B cell (primary cell): ENCODE data around the gene FLAD1. TPM values are rescaled to one million over a fixed set of nuclear protein-coding genes. Genes with fewer than 3 reads are reported as not detected.
A peak's percentile ranks its signal among the peaks of the same experiment; 100 is the strongest.

Experiments used
- ATAC-seq: fragments of 200-7000 bp; cut with Tn5 transposase; one replicate; pipeline ENCODE4 v1.10.0; 2021; ENCODE audit warnings: low read depth, mild to moderate bottlenecking, moderate number of reproducible peaks, moderate library complexity
- CTCF ChIA-PET: fragments of 350-600 bp; sonication (Branson Sonifier 250); formaldehyde crosslinking; loops from one replicate; lab custom pipeline; 2021; ENCODE audit warnings: antibody characterized with exemption, inconsistent platforms; lab: Charles Lee
- POLR2A ChIA-PET: fragments of 350-600 bp; sonication (Branson Sonifier 250); formaldehyde crosslinking; loops from one replicate; lab custom pipeline; 2021; ENCODE audit warnings: antibody characterized with exemption; lab: Charles Lee
- DNase-seq: peaks from one replicate; pipeline ENCODE4 v3.0.0; 2013
- H2AFZ ChIP-seq: 2 replicates; pipeline ENCODE4 v1.6.1; 2012; ENCODE audit warnings: mild to moderate bottlenecking, low read depth, low read length; ENCODE audit not compliant: insufficient read depth, poor library complexity, severe bottlenecking
- H3K27ac ChIP-seq, 2 donors: 1 replicate in 1 of 2; 2 replicates in 1 of 2; pipeline ENCODE4 v1.5.1; 2012 to 2013; ENCODE audit warnings: low read length in 2 of 2, mild to moderate bottlenecking in 2 of 2, moderate library complexity in 1 of 2
- H3K27me3 ChIP-seq, 4 experiments: fragments of 200-600 bp in 1 of 4; sonication (generic) in 1 of 4; replicated peaks in 1 of 4; 1 replicate in 2 of 4; 2 replicates in 2 of 4; pipeline versions ENCODE4 v1.6.1 to v1.7.0; 2013 to 2016; ENCODE audit warnings: low read length in 3 of 4, mild to moderate bottlenecking in 2 of 4, mixed read lengths in 1 of 4, moderate library complexity in 1 of 4; ENCODE audit not compliant: insufficient read depth in 4 of 4, control insufficient read depth in 3 of 4; ENCODE audit errors: control extremely low read depth in 1 of 4
- H3K36me3 ChIP-seq, 2 experiments: replicated peaks in 1 of 2; 1 replicate in 1 of 2; 2 replicates in 1 of 2; pipeline versions ENCODE4 v1.6.1 to v1.7.1; 2013; ENCODE audit warnings: low read length in 1 of 2; ENCODE audit not compliant: insufficient read depth in 2 of 2, control insufficient read depth in 1 of 2; ENCODE audit errors: control extremely low read depth in 1 of 2, extremely low read depth in 1 of 2
- H3K4me1 ChIP-seq, 2 donors: fragments of 200-600 bp in 1 of 2; sonication (generic) in 1 of 2; 1 replicate in 1 of 2; 2 replicates in 1 of 2; pipeline versions ENCODE4 v1.5.1 to v1.6.1; 2013 to 2017; ENCODE audit warnings: low read length in 2 of 2; ENCODE audit not compliant: control insufficient read depth in 2 of 2, insufficient read depth in 2 of 2
- H3K4me2 ChIP-seq: replicated peaks from 2 replicates; pipeline ENCODE3; 2012; ENCODE audit warnings: mild to moderate bottlenecking, low read depth, low read length; ENCODE audit not compliant: poor library complexity, severe bottlenecking
- H3K4me3 ChIP-seq, 5 experiments: fragments of 200-600 bp in 1 of 5; sonication (generic) in 1 of 5; 1 replicate in 3 of 5; 2 replicates in 2 of 5; pipeline versions ENCODE4 v1.5.1 to v1.7.0; 2011 to 2016; ENCODE audit warnings: low read length in 4 of 5, mild to moderate bottlenecking in 4 of 5, low read depth in 2 of 5, control low read depth in 1 of 5, moderate library complexity in 1 of 5; ENCODE audit not compliant: insufficient read depth in 1 of 5; ENCODE audit errors: control extremely low read depth in 1 of 5, extremely low read depth in 1 of 5
- H3K79me2 ChIP-seq: fragments of 200-600 bp; sonication (generic); one replicate; pipeline ENCODE4 v1.6.0; 2016; ENCODE audit warnings: low read length; ENCODE audit not compliant: control insufficient read depth, insufficient read depth
- H3K9ac ChIP-seq: fragments of 200-600 bp; sonication (generic); 2 replicates; pipeline ENCODE4 v1.6.1; 2017; ENCODE audit warnings: mild to moderate bottlenecking, low read length, moderate library complexity
- H3K9me3 ChIP-seq, 3 donors: one replicate each; pipeline versions ENCODE4 v1.6.1 to v1.7.1; 2013; ENCODE audit warnings: low read length in 2 of 3; ENCODE audit not compliant: control insufficient read depth in 2 of 3, insufficient read depth in 1 of 3; ENCODE audit errors: control extremely low read depth in 1 of 3
- H4K20me1 ChIP-seq: 2 replicates; pipeline ENCODE4 v1.6.0; 2012; ENCODE audit warnings: mild to moderate bottlenecking, low read length; ENCODE audit not compliant: insufficient read depth, control insufficient read depth, poor library complexity, severe bottlenecking
- H3K27ac Mint-ChIP-seq: one replicate; pipeline ENCODE4 v1.8.0; 2021; ENCODE audit warnings: mixed read lengths
- H3K27me3 Mint-ChIP-seq: one replicate; pipeline ENCODE4 v1.8.0; 2021; ENCODE audit warnings: mixed read lengths
- H3K4me1 Mint-ChIP-seq: one replicate; pipeline ENCODE4 v1.8.0; 2021; ENCODE audit warnings: mixed read lengths
- H3K4me3 Mint-ChIP-seq: one replicate; pipeline ENCODE4 v1.8.0; 2021; ENCODE audit warnings: mixed read lengths
- H3K9me3 Mint-ChIP-seq: one replicate; pipeline ENCODE4 v1.8.0; 2022; ENCODE audit warnings: mixed read lengths; ENCODE audit not compliant: insufficient read depth
- EZH2 ChIP-seq: IDR thresholded peaks from 2 replicates; pipeline ENCODE4 v1.6.1; 2012; ENCODE audit warnings: borderline replicate concordance, low read depth, mild to moderate bottlenecking, moderate library complexity, low read length; ENCODE audit not compliant: insufficient read depth, poor library complexity, severe bottlenecking
- WGBS: methylation state at CpG from one replicate; pipeline ENCODE4 v1.1.5; 2013; ENCODE audit warnings: missing lambda C conversion rate; ENCODE audit not compliant: insufficient coverage; 5-methylcytosine and 5-hydroxymethylcytosine counted together
- intact Hi-C: fragments of 100-400 bp; cut with micrococcal nuclease; formaldehyde crosslinking; loops from one replicate; pipeline ENCODE4 v1.10.0; 2022
- polyA plus RNA-seq: library from polyadenylated mRNA; depleted of rRNA; stranded (reverse); fragments of >200 nt; gene quantifications from 2 replicates; pipeline ENCODE4 v1.2.3, GENCODE V29; 2012
- total RNA-seq, 2 donors: library from RNA; stranded (reverse); fragments of 120-200 nt in 1 of 2; gene quantifications; 1 replicate in 1 of 2; 2 replicates in 1 of 2; pipeline versions ENCODE4 v1.2.3 to v1.2.4, GENCODE V29; 2013 to 2022
- TF ChIP-seq, protein P1 (sequence below): fragments of 200-600 bp; IDR thresholded peaks from one replicate; pipeline ENCODE4 v1.8.0; 2022; ENCODE audit warnings: antibody characterized with exemption, mild to moderate bottlenecking

Gene FLAD1
- total and polyA plus RNA-seq, 2 donors (not counting 1 experiment from before 2014, with no cell fraction given) = 51.4 to 83.0 TPM

GRCh38 chr1:155003766-155004351 is 20.7 kb downstream of the FLAD1 start:
- Histone ChIP-seq H3K36me3 (peaks cover 0 to under 1% of the 10 kb centered on the region in 2 experiments), H4K20me1 (peaks cover 29% of the 10 kb centered on the region), H3K4me2 (peak overlapping the region; percentile 96), H3K27ac (peak overlapping the region; percentile 59 to 81), H2AFZ (peak overlapping the region; percentile 59), H3K27me3 (no peaks in the 10 kb centered on the region), H3K4me1 (peaks cover 59 to 66% of the 10 kb centered on the region in 2 donors), H3K4me3 (peak overlapping the region; percentile 84 to 98 (median 93)), H3K9me3 (no peaks in the 10 kb centered on the region), H3K9ac (peak overlapping the region; percentile 94), H3K79me2 (peaks cover 62% of the 10 kb centered on the region)
- intact Hi-C loops = loop anchor here (5.0 kb wide), 3 partner anchors 397 to 677 kb away; partner anchors contain the start of genes ADAR, ATP8B2 and UBE2Q1
- no peak for ATAC-seq
- no peaks in the 10 kb centered on the region for H3K27me3 Mint-ChIP-seq
- CTCF ChIA-PET = interaction anchor here (0.7 to 18.4 kb wide), 3 partner anchors 10 to 60 kb away, joined by 3 to 295 read pairs (median 4); partner anchors contain the start of gene PBXIP1
- 1% methylated on average over 12 of the region's 34 CpGs for WGBS
- peak overlapping the region; percentile 94 for H3K27ac Mint-ChIP-seq
- H3K4me3 Mint-ChIP-seq = peak overlapping the region; percentile 90
- POLR2A ChIA-PET = interaction anchor here (1.5 to 7.4 kb wide), 2 partner anchors 11 to 30 kb away, joined by 9 to 74 read pairs; partner anchors contain the start of gene CKS1B
- H3K4me1 Mint-ChIP-seq = peaks cover 56% of the 10 kb centered on the region
- no peaks in the 10 kb centered on the region for H3K9me3 Mint-ChIP-seq
- no peak for DNase-seq
- no peak for TF ChIP-seq EZH2
- TF ChIP-seq, protein P1, sequence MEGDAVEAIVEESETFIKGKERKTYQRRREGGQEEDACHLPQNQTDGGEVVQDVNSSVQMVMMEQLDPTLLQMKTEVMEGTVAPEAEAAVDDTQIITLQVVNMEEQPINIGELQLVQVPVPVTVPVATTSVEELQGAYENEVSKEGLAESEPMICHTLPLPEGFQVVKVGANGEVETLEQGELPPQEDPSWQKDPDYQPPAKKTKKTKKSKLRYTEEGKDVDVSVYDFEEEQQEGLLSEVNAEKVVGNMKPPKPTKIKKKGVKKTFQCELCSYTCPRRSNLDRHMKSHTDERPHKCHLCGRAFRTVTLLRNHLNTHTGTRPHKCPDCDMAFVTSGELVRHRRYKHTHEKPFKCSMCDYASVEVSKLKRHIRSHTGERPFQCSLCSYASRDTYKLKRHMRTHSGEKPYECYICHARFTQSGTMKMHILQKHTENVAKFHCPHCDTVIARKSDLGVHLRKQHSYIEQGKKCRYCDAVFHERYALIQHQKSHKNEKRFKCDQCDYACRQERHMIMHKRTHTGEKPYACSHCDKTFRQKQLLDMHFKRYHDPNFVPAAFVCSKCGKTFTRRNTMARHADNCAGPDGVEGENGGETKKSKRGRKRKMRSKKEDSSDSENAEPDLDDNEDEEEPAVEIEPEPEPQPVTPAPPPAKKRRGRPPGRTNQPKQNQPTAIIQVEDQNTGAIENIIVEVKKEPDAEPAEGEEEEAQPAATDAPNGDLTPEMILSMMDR = no peak
